DOHH2 (cell line): Measurements from ENCODE around the gene WNT10A.

Experiments
- H3F3A ChIP-seq: fragments of 200-600 bp; sonication (generic), shearing (Covaris generic); 2 replicates; pipeline ENCODE4 v1.6.0; 2016; ENCODE audit warnings: antibody characterized with exemption, mild to moderate bottlenecking; ENCODE audit not compliant: control insufficient read depth, insufficient read depth
- H3K27ac ChIP-seq: fragments of 200-600 bp; sonication (generic); 2 replicates; pipeline ENCODE4 v1.5.1; 2014; ENCODE audit warnings: low read depth, mild to moderate bottlenecking, low read length, moderate library complexity
- H3K27me3 ChIP-seq: fragments of 200-600 bp; sonication (generic); 2 replicates; pipeline ENCODE4 v1.6.1; 2014; ENCODE audit warnings: mild to moderate bottlenecking, low read length, mixed read lengths; ENCODE audit not compliant: control insufficient read depth
- H3K36me3 ChIP-seq: fragments of 200-600 bp; sonication (generic); 2 replicates; pipeline ENCODE4 v1.6.1; 2014; ENCODE audit warnings: mild to moderate bottlenecking, low read length, moderate library complexity, mixed read lengths; ENCODE audit not compliant: control insufficient read depth
- H3K4me1 ChIP-seq: fragments of 200-600 bp; sonication (generic); 2 replicates; pipeline ENCODE4 v1.6.1; 2014; ENCODE audit warnings: mild to moderate bottlenecking, low read length, mixed read lengths; ENCODE audit not compliant: control insufficient read depth
- H3K4me2 ChIP-seq: fragments of 200-600 bp; sonication (generic); 2 replicates; pipeline ENCODE4 v1.6.0; 2014; ENCODE audit warnings: mild to moderate bottlenecking, low read length, moderate library complexity
- H3K4me3 ChIP-seq: fragments of 200-600 bp; sonication (generic); 2 replicates; pipeline ENCODE4 v1.5.1; 2014; ENCODE audit warnings: mild to moderate bottlenecking, low read length, mixed read lengths
- H3K79me2 ChIP-seq: fragments of 200-600 bp; sonication (generic); 2 replicates; pipeline ENCODE4 v1.6.1; 2014; ENCODE audit warnings: mild to moderate bottlenecking, low read length, mixed read lengths; ENCODE audit not compliant: control insufficient read depth
- H3K9me2 ChIP-seq: fragments of 200-600 bp; sonication (generic); replicated peaks from 2 replicates; pipeline ENCODE4 v1.6.1; 2014; ENCODE audit warnings: mild to moderate bottlenecking, low read length, mixed read lengths; ENCODE audit not compliant: control insufficient read depth
- H3K9me3 ChIP-seq: fragments of 200-600 bp; sonication (generic); 2 replicates; pipeline ENCODE4 v1.6.1; 2014; ENCODE audit warnings: antibody characterized with exemption, low read length, mixed read lengths; ENCODE audit not compliant: control insufficient read depth, insufficient read depth
- H4K20me1 ChIP-seq: fragments of 200-600 bp; sonication (generic); 2 replicates; pipeline ENCODE4 v1.6.0; 2014; ENCODE audit warnings: low read depth, mild to moderate bottlenecking, antibody characterized with exemption, low read length, moderate library complexity; ENCODE audit not compliant: control insufficient read depth, insufficient read depth
- EZH2phosphoT487 ChIP-seq: fragments of 200-600 bp; sonication (generic); IDR thresholded peaks from 2 replicates; pipeline ENCODE4 v1.6.1; 2017; ENCODE audit warnings: borderline replicate concordance, mild to moderate bottlenecking, antibody characterized with exemption, low read length, moderate library complexity, mixed read lengths
- TF ChIP-seq, protein P1 (sequence below): fragments of 200-600 bp; sonication (generic); IDR thresholded peaks from one replicate; pipeline ENCODE4 v1.5.1; 2014; ENCODE audit warnings: antibody characterized with exemption, mild to moderate bottlenecking, low read depth, low read length; ENCODE audit not compliant: poor library complexity, severe bottlenecking

Gene WNT10A

DNA sequence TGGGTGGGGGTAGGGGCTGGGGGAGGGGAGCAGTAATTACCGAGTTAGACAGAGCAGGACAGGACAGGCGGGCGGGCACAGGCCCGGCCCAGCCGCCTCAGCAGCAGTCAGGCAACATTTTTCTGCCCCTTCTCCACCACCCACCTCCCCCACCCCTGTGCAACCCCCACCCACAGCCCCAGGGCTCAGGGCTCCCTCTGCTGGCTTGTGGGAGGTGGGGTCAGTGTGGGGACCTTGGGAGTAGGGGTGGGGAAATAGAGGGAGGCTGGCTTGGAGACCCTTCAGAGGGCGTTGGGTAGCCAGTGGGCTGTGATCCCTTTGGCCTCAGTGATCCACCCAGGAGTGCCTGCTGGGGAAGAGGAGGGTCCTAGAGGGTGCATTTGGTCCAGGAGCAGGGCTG, 14.7 kb upstream of the WNT10A start:
- peaks cover 32% of the 10 kb centered on the region for H3K27me3 ChIP-seq
- H4K20me1 ChIP-seq = no peaks in the 10 kb centered on the region
- no peak overlapping the region for H3K4me2 ChIP-seq
- H3K9me3 ChIP-seq = no peaks in the 10 kb centered on the region
- H3F3A ChIP-seq = peaks cover 8% of the 10 kb centered on the region
- H3K9me2 ChIP-seq = no peaks in the 10 kb centered on the region
- H3K4me1 ChIP-seq = peaks cover 4% of the 10 kb centered on the region
- no peaks in the 10 kb centered on the region for H3K36me3 ChIP-seq
- H3K79me2 ChIP-seq = no peaks in the 10 kb centered on the region
- TF ChIP-seq, protein P1, sequence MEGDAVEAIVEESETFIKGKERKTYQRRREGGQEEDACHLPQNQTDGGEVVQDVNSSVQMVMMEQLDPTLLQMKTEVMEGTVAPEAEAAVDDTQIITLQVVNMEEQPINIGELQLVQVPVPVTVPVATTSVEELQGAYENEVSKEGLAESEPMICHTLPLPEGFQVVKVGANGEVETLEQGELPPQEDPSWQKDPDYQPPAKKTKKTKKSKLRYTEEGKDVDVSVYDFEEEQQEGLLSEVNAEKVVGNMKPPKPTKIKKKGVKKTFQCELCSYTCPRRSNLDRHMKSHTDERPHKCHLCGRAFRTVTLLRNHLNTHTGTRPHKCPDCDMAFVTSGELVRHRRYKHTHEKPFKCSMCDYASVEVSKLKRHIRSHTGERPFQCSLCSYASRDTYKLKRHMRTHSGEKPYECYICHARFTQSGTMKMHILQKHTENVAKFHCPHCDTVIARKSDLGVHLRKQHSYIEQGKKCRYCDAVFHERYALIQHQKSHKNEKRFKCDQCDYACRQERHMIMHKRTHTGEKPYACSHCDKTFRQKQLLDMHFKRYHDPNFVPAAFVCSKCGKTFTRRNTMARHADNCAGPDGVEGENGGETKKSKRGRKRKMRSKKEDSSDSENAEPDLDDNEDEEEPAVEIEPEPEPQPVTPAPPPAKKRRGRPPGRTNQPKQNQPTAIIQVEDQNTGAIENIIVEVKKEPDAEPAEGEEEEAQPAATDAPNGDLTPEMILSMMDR = no peak
- TF ChIP-seq EZH2phosphoT487 = no peak
- H3K27ac ChIP-seq = no peak overlapping the region
- no peak overlapping the region for H3K4me3 ChIP-seq

DNA sequence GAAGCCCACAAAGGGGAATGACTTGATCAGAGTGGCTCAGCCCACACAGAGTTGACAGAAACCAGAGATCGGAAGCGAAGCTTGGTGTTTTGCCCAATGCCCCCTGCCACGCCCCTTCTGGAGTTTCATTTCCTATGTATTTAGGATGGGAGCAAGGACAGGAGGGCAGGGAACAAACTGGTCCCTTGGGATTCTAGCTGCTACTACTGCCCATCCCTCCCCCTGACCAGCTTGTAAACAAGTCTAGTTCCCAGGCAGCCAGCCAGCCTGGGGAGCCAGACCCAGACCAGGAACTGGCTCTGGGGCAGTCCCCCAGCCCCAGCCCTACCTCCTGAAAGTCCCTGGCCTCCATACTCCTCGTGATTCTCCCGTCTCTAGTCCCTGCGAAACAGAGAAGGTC, 12.8 kb upstream of the WNT10A start:
- H3K27ac ChIP-seq = no peak overlapping the region
- H3K36me3 ChIP-seq = no peaks in the 10 kb centered on the region
- no peak overlapping the region for H3K4me2 ChIP-seq
- H3K4me1 ChIP-seq = peaks cover 21% of the 10 kb centered on the region
- no peaks in the 10 kb centered on the region for H3K9me2 ChIP-seq
- no peaks in the 10 kb centered on the region for H4K20me1 ChIP-seq
- no peaks in the 10 kb centered on the region for H3K9me3 ChIP-seq
- H3K79me2 ChIP-seq = no peaks in the 10 kb centered on the region
- no peak overlapping the region for H3K4me3 ChIP-seq
- TF ChIP-seq, protein P1 = no peak
- TF ChIP-seq EZH2phosphoT487 = no peak
- H3F3A ChIP-seq = peaks cover 8% of the 10 kb centered on the region
- H3K27me3 ChIP-seq = peaks cover 32% of the 10 kb centered on the region

- Histone ChIP-seq H3K79me2 (no peaks in the 10 kb centered on the region), H3K36me3 (no peaks in the 10 kb centered on the region), H3K27ac (no peak overlapping the region), H3F3A (peaks cover 8% of the 10 kb centered on the region), H3K4me2 (no peak overlapping the region), H4K20me1 (no peaks in the 10 kb centered on the region), H3K4me3 (no peak overlapping the region), H3K27me3 (peaks cover 34% of the 10 kb centered on the region), H3K4me1 (peaks cover 24% of the 10 kb centered on the region), H3K9me3 (no peaks in the 10 kb centered on the region), H3K9me2 (no peaks in the 10 kb centered on the region)
- TF ChIP-seq, protein P1 = no peak
- no peak for TF ChIP-seq EZH2phosphoT487
These were observed 11.6 kb upstream of the WNT10A start for GRCh38 chr2:218869064-218869463.

DNA sequence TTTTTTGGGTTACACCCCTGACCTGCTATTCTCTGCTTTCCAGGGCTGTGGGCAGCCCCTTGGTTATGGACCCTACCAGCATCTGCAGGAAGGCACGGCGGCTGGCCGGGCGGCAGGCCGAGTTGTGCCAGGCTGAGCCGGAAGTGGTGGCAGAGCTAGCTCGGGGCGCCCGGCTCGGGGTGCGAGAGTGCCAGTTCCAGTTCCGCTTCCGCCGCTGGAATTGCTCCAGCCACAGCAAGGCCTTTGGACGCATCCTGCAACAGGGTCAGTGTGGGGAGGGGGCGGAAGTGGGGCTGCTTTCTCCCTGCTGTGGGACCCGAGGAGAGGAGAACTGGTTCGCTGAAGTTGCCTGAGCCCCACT, 9.7 kb upstream of the WNT10A start:
- Histone ChIP-seq H3F3A (peaks cover 8% of the 10 kb centered on the region), H3K27me3 (peaks cover 35% of the 10 kb centered on the region), H3K27ac (no peak overlapping the region), H4K20me1 (no peaks in the 10 kb centered on the region), H3K79me2 (no peaks in the 10 kb centered on the region), H3K9me3 (no peaks in the 10 kb centered on the region), H3K9me2 (no peaks in the 10 kb centered on the region), H3K4me3 (peak overlapping the region; percentile 65), H3K4me2 (peak overlapping the region; percentile 68), H3K36me3 (no peaks in the 10 kb centered on the region), H3K4me1 (peaks cover 24% of the 10 kb centered on the region)
- TF ChIP-seq, protein P1 = no peak
- TF ChIP-seq EZH2phosphoT487 = no peak
